GM06990 (cell line): Measurements from ENCODE around the gene PTPRN2.

Source experiments
- DNase-seq: peaks from one replicate; pipeline ENCODE4 v3.0.0-alpha.2; 2011; ENCODE audit not compliant: insufficient read length; ENCODE audit errors: extremely low read depth
- H3K27me3 ChIP-seq: replicated peaks from 2 replicates; pipeline ENCODE4 v1.6.0; 2011; ENCODE audit warnings: low read length; ENCODE audit not compliant: control insufficient read depth, insufficient read depth
- H3K36me3 ChIP-seq: 2 replicates; pipeline ENCODE4 v1.5.1; 2011; ENCODE audit warnings: low read length; ENCODE audit not compliant: control insufficient read depth, insufficient read depth
- H3K4me3 ChIP-seq: replicated peaks from 2 replicates; pipeline ENCODE4 v1.5.1; 2011; ENCODE audit warnings: low read depth, mild to moderate bottlenecking, control low read depth, low read length
- CTCF ChIP-seq: IDR thresholded peaks from 2 replicates; pipeline ENCODE4 v1.5.1; 2011; ENCODE audit warnings: low read length, control low read depth, mild to moderate bottlenecking, inconsistent platforms; ENCODE audit not compliant: insufficient read depth, poor library complexity, severe bottlenecking

Gene PTPRN2

GRCh38 chr7:158129037-158130022 is 458.3 kb downstream of the PTPRN2 start:
- H3K4me3 ChIP-seq: no peak overlapping the region
- H3K27me3 ChIP-seq: no peaks in the 10 kb centered on the region
- H3K36me3 ChIP-seq: no peaks in the 10 kb centered on the region
- TF ChIP-seq CTCF: no peak
- DNase-seq: no peak

- no peak for DNase-seq
- TF ChIP-seq CTCF: no peak
- Histone ChIP-seq H3K36me3 (no peaks in the 10 kb centered on the region), H3K4me3 (no peak overlapping the region), H3K27me3 (no peaks in the 10 kb centered on the region)
These were observed 459.1 kb downstream of the PTPRN2 start for GRCh38 chr7:158128572-158128971.

GRCh38 chr7:158127241-158127640 is 460.4 kb downstream of the PTPRN2 start:
- no peak overlapping the region for H3K4me3 ChIP-seq
- no peaks in the 10 kb centered on the region for H3K36me3 ChIP-seq
- no peaks in the 10 kb centered on the region for H3K27me3 ChIP-seq
- DNase-seq: no peak
- TF ChIP-seq CTCF: no peak

GRCh38 chr7:158126661-158127060 is 461.0 kb downstream of the PTPRN2 start:
- TF ChIP-seq CTCF: no peak
- no peaks in the 10 kb centered on the region for H3K36me3 ChIP-seq
- no peak for DNase-seq
- no peak overlapping the region for H3K4me3 ChIP-seq
- H3K27me3 ChIP-seq: no peaks in the 10 kb centered on the region

GRCh38 chr7:158125721-158126120 is 461.9 kb downstream of the PTPRN2 start:
- Histone ChIP-seq H3K4me3 (no peak overlapping the region), H3K36me3 (no peaks in the 10 kb centered on the region), H3K27me3 (no peaks in the 10 kb centered on the region)
- no peak for TF ChIP-seq CTCF
- DNase-seq: no peak
